Naive B cell (primary cell): ENCODE data around the gene CCDC28A. TPM values are rescaled to one million over a fixed set of nuclear protein-coding genes. Genes with fewer than 3 reads are reported as not detected.
A peak's percentile ranks its signal among the peaks of the same experiment; 100 is the strongest.
"Not testable (repeated sequence)": the region's sequence is repeated elsewhere in the genome, so short reads cannot be mapped to it uniquely, and the experiment has no call there.

Experiments used
- ATAC-seq, 2 donors: fragments of 150-1000 bp; cut with Tn5 transposase; 2 replicates each; pipeline ENCODE4 v1.10.0; 2021; ENCODE audit warnings: low read depth in 2 of 2, mild to moderate bottlenecking in 2 of 2, moderate library complexity in 2 of 2
- DNase-seq: peaks from one replicate; pipeline ENCODE4 v3.0.0; 2022
- H3K27ac Mint-ChIP-seq, 6 donors: one replicate each; pipeline ENCODE4 v1.8.0; 2020 to 2022; ENCODE audit warnings: mild to moderate bottlenecking in 6 of 6, mixed read lengths in 6 of 6, moderate library complexity in 5 of 6, inconsistent platforms in 2 of 6
- H3K27me3 Mint-ChIP-seq, 3 donors: one replicate each; pipeline ENCODE4 v1.8.0; 2021 to 2022; ENCODE audit warnings: mixed read lengths in 3 of 3, mild to moderate bottlenecking in 1 of 3
- H3K36me3 Mint-ChIP-seq, 2 donors: one replicate each; pipeline ENCODE4 v1.8.0; 2020 to 2022; ENCODE audit warnings: mixed read lengths in 2 of 2, inconsistent platforms in 1 of 2, mild to moderate bottlenecking in 1 of 2
- H3K4me1 Mint-ChIP-seq, 3 donors: one replicate each; pipeline ENCODE4 v1.8.0; 2020 to 2022; ENCODE audit warnings: mixed read lengths in 3 of 3, inconsistent platforms in 1 of 3, mild to moderate bottlenecking in 1 of 3, moderate library complexity in 1 of 3
- H3K4me3 Mint-ChIP-seq, 8 donors: one replicate each; pipeline ENCODE4 v1.8.0; 2020 to 2022; ENCODE audit warnings: mild to moderate bottlenecking in 8 of 8, mixed read lengths in 8 of 8, moderate library complexity in 8 of 8, inconsistent platforms in 2 of 8
- H3K9me3 Mint-ChIP-seq, 7 donors: one replicate each; pipeline ENCODE4 v1.8.0; 2020 to 2022; ENCODE audit warnings: mixed read lengths in 7 of 7, mild to moderate bottlenecking in 5 of 7, inconsistent platforms in 2 of 7, moderate library complexity in 1 of 7
- polyA plus RNA-seq, 6 donors: library from polyadenylated mRNA; unstranded; fragments of 300-500 nt; fragmentation: Illumina TruSeq; gene quantifications; one replicate each; pipeline ENCODE4 v1.2.3, GENCODE V29; 2021; ENCODE audit warnings: low read depth in 6 of 6

CCDC28A gene
- 10 to 100 TPM; 16.1 to 62.4 (median 42.2) TPM for polyA plus RNA-seq

GRCh38 chr6:138773177-138774091 lies at the start of gene CCDC28A:
Gene CCDC28A, plus strand, starts transcription at chr6:138773769. Its CDS starts 2,352 bp downstream, at chr6:138776121.
- no peaks in the 10 kb centered on the region for H3K27me3 Mint-ChIP-seq
- ATAC-seq: peak; percentile 83
- peak; percentile 96 for DNase-seq
- peaks cover 4 to 7% of the 10 kb centered on the region in 2 donors for H3K36me3 Mint-ChIP-seq
- H3K9me3 Mint-ChIP-seq: no peaks in the 10 kb centered on the region
- peaks cover 21 to 31% (median 28%) of the 10 kb centered on the region in 3 donors for H3K4me1 Mint-ChIP-seq
- H3K4me3 Mint-ChIP-seq: peak within 1 kb of the TSS; percentile 88 to 100 (median 100)
- peak within 1 kb of the TSS; percentile 99 to 100 (median 100) for H3K27ac Mint-ChIP-seq

- Mint-ChIP-seq H3K27ac (no peak overlapping the region), H3K4me1 (peaks cover 8 to 14% (median 10%) of the 10 kb centered on the region in 3 donors), H3K27me3 (peaks cover 0 to 6% (median 0%) of the 10 kb centered on the region in 3 donors), H3K4me3 (no peak overlapping the region), H3K9me3 (no peaks in the 10 kb centered on the region), H3K36me3 (no peaks in the 10 kb centered on the region)
- DNase-seq (no peak), ATAC-seq (no peak)
Observed at GRCh38 chr6:138724015-138724414, 49.6 kb upstream of the CCDC28A start.

DNA sequence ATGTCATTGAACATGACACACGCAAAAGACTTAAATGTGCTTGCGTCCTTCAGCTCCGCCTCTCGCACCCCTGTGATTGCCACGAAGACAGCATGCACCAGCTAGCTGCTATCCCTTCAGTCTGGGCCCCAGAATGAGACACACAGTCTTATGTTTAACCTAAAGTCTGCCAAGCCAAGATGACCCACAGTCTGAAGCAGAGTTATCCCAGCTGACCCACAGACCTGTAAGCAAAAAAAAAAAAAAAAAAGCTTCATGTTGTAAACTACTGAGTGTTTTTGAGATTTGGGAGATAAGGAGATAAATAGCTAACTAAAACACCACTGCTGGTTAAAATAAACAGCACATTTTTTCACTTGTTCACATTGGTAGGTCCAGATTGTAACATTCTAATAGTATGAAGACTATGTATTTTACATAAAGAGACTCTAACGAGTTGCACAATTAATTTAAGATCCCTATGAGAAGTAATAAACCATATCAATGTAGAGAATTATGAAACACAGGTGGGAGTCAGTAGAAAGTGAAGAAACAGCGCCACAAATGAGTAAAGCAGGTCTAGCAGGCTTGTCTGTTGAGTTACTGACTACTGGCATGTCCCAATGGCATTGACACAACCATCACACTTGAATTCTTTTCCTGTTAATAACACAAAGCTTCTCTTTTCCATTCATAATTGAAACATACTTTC lies 47.4 kb upstream of the CCDC28A start:
- ATAC-seq (no peak), DNase-seq (no peak)
- H3K4me3 Mint-ChIP-seq: no peak overlapping the region
- peaks cover 0 to 6% (median 0%) of the 10 kb centered on the region in 3 donors for H3K27me3 Mint-ChIP-seq
- peaks cover 0 to 5% (median 0%) of the 10 kb centered on the region in 3 donors for H3K4me1 Mint-ChIP-seq
- H3K27ac Mint-ChIP-seq: peak overlapping the region in 1 of 6 donors; percentile 54
- H3K36me3 Mint-ChIP-seq: no peaks in the 10 kb centered on the region
- H3K9me3 Mint-ChIP-seq: peaks cover 0 to 2% (median 0%) of the 10 kb centered on the region in 7 donors

DNA sequence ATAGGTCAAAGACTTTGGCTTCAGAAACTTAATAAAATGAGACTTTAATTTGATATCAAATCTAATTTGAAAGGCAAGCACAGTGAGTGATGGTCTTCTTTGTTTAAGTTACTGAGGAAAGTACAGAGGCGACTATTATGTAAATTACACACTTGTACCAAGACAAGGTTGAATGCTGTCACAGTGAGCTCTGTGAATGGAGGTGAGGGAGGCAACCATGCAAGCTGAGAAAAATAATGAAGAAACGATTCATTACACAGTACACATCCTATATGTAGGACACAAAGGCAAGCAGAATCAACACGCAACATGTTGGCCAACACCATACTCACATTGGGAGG lies 46.8 kb upstream of the CCDC28A start:
- ATAC-seq (no peak), DNase-seq (no peak)
- peaks cover 0 to 6% (median 0%) of the 10 kb centered on the region in 3 donors for H3K27me3 Mint-ChIP-seq
- peaks cover 0 to 5% (median 0%) of the 10 kb centered on the region in 3 donors for H3K4me1 Mint-ChIP-seq
- no peak overlapping the region for H3K27ac Mint-ChIP-seq
- peaks cover 0 to 3% (median 0%) of the 10 kb centered on the region in 7 donors for H3K9me3 Mint-ChIP-seq
- H3K4me3 Mint-ChIP-seq: no peak overlapping the region
- H3K36me3 Mint-ChIP-seq: peaks cover 2 to 3% of the 10 kb centered on the region in 2 donors

DNA sequence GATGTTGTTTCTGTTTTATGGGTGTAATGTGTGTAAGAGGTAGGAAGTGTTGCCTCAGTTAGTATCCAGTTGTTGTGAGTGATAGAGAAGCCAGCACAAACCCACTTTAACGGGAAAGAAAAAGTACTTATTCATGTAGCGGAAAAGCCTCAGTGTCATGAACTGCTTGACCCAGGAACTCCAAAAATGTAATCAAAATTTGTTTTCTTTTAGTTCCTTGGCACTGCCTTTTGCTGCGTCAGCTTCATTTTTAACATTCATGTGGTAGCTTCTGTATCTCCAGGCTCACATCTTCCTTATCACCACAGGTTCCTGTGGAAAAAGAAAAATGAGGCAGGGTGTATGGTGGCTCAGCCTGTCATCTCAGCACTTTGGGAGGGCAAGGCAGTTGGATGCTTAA lies 46.4 kb upstream of the CCDC28A start:
- ATAC-seq (no peak), DNase-seq (no peak)
- H3K27me3 Mint-ChIP-seq: peaks cover 0 to 6% (median 0%) of the 10 kb centered on the region in 3 donors
- peaks cover 0 to 8% (median 0%) of the 10 kb centered on the region in 7 donors for H3K9me3 Mint-ChIP-seq
- H3K36me3 Mint-ChIP-seq: peaks cover 5 to 7% of the 10 kb centered on the region in 2 donors
- H3K4me3 Mint-ChIP-seq: no peak overlapping the region
- H3K4me1 Mint-ChIP-seq: peaks cover 0 to 5% (median 0%) of the 10 kb centered on the region in 3 donors
- H3K27ac Mint-ChIP-seq: no peak overlapping the region

GRCh38 chr6:138728662-138729061 lies 44.9 kb upstream of the CCDC28A start:
- DNase-seq (no peak), ATAC-seq (no peak)
- peaks cover 0 to 8% (median 0%) of the 10 kb centered on the region in 7 donors for H3K9me3 Mint-ChIP-seq
- peaks cover 0 to 6% (median 0%) of the 10 kb centered on the region in 3 donors for H3K27me3 Mint-ChIP-seq
- peaks cover 0 to 5% (median 0%) of the 10 kb centered on the region in 3 donors for H3K4me1 Mint-ChIP-seq
- peaks cover 5 to 8% of the 10 kb centered on the region in 2 donors for H3K36me3 Mint-ChIP-seq
- no peak overlapping the region for H3K27ac Mint-ChIP-seq
- H3K4me3 Mint-ChIP-seq: no peak overlapping the region

- not testable (repeated sequence) for H3K9me3 Mint-ChIP-seq, ATAC-seq, H3K36me3 Mint-ChIP-seq, DNase-seq, H3K4me3 Mint-ChIP-seq, H3K4me1 Mint-ChIP-seq, H3K27me3 Mint-ChIP-seq, H3K27ac Mint-ChIP-seq
Observed at GRCh38 chr6:138730037-138730436, 43.5 kb upstream of the CCDC28A start.

DNA sequence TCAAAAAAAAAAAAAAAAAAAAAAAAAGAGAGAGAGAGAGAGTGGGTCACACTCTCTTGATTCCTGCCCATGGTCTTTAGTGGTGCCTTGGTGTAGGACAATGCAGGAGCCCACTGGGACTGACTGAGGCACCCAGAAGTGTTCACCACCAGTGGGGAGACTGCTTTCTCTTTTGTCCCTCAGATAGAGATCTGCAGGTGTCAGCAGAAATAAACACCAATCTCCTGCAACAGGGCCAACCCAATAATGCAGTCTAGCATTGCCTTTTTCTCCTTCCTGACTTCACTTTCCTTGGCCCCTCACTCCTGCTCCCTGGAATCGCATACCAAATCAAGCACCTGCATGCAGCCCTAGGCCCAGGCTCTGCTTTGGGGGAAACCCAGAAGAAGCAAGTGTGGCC lies 39.0 kb upstream of the CCDC28A start:
- no peak overlapping the region for H3K27ac Mint-ChIP-seq
- peaks cover 0 to 19% (median 4%) of the 10 kb centered on the region in 7 donors for H3K9me3 Mint-ChIP-seq
- H3K4me1 Mint-ChIP-seq: no peaks in the 10 kb centered on the region
- DNase-seq (no peak), ATAC-seq (no peak)
- H3K36me3 Mint-ChIP-seq: peaks cover 10 to 15% of the 10 kb centered on the region in 2 donors
- H3K4me3 Mint-ChIP-seq: no peak overlapping the region
- peaks cover 0 to 4% (median 0%) of the 10 kb centered on the region in 3 donors for H3K27me3 Mint-ChIP-seq

DNA sequence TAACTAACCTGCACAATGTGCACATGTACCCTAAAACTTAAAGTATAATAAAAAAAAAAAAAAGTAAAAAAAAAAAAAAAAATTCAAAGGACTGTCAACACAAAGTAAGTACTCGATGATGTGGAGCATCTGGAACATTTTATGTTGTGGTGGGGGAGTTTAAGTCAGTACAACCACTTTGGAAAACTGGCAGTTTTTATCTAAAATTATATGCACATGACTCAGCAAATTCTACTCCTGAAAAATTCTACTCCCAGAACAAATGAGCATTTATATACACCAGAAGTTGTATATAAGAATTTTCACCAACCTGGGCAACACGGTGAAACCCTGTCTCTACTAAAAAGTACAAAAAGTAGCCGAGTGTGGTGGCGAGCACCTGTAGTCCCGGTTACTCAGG lies 36.9 kb upstream of the CCDC28A start:
- peaks cover 0 to 4% (median 0%) of the 10 kb centered on the region in 3 donors for H3K27me3 Mint-ChIP-seq
- ATAC-seq (no peak), DNase-seq (no peak)
- H3K4me1 Mint-ChIP-seq: no peaks in the 10 kb centered on the region
- no peak overlapping the region for H3K4me3 Mint-ChIP-seq
- H3K27ac Mint-ChIP-seq: no peak overlapping the region
- H3K36me3 Mint-ChIP-seq: peaks cover 8 to 13% of the 10 kb centered on the region in 2 donors
- H3K9me3 Mint-ChIP-seq: peaks cover 0 to 28% (median 4%) of the 10 kb centered on the region in 7 donors

GRCh38 chr6:138752017-138752416 lies 21.6 kb upstream of the CCDC28A start:
- H3K27ac Mint-ChIP-seq: peak overlapping the region in 1 of 6 donors; percentile 42
- no peaks in the 10 kb centered on the region for H3K4me1 Mint-ChIP-seq
- peaks cover 0 to 4% (median 0%) of the 10 kb centered on the region in 7 donors for H3K9me3 Mint-ChIP-seq
- ATAC-seq (no peak), DNase-seq (no peak)
- peaks cover 0 to 8% of the 10 kb centered on the region in 2 donors for H3K36me3 Mint-ChIP-seq
- no peaks in the 10 kb centered on the region for H3K27me3 Mint-ChIP-seq
- H3K4me3 Mint-ChIP-seq: no peak overlapping the region

GRCh38 chr6:138757136-138757535 lies 16.4 kb upstream of the CCDC28A start:
- Mint-ChIP-seq H3K9me3 (no peaks in the 10 kb centered on the region), H3K27ac (no peak overlapping the region), H3K4me3 (no peak overlapping the region), H3K27me3 (no peaks in the 10 kb centered on the region), H3K4me1 (no peaks in the 10 kb centered on the region), H3K36me3 (no peaks in the 10 kb centered on the region)
- no peak for DNase-seq
- no peak for ATAC-seq

- no peak for ATAC-seq
- DNase-seq: peak; percentile 25
- H3K27me3 Mint-ChIP-seq: no peaks in the 10 kb centered on the region
- no peaks in the 10 kb centered on the region for H3K36me3 Mint-ChIP-seq
- H3K4me3 Mint-ChIP-seq: no peak overlapping the region
- H3K27ac Mint-ChIP-seq: peak overlapping the region in 2 of 6 donors; percentile 21 to 32
- H3K9me3 Mint-ChIP-seq: no peaks in the 10 kb centered on the region
- peaks cover 6 to 10% (median 9%) of the 10 kb centered on the region in 3 donors for H3K4me1 Mint-ChIP-seq
Observed at GRCh38 chr6:138765896-138766655, 7.5 kb upstream of the CCDC28A start.
